Measurements from ENCODE around the gene ZFP36.

GRCh38 chr19:39417463-39418181 lies 11.0 kb downstream of the ZFP36 start:
- TF ChIP-seq, protein P1, sequence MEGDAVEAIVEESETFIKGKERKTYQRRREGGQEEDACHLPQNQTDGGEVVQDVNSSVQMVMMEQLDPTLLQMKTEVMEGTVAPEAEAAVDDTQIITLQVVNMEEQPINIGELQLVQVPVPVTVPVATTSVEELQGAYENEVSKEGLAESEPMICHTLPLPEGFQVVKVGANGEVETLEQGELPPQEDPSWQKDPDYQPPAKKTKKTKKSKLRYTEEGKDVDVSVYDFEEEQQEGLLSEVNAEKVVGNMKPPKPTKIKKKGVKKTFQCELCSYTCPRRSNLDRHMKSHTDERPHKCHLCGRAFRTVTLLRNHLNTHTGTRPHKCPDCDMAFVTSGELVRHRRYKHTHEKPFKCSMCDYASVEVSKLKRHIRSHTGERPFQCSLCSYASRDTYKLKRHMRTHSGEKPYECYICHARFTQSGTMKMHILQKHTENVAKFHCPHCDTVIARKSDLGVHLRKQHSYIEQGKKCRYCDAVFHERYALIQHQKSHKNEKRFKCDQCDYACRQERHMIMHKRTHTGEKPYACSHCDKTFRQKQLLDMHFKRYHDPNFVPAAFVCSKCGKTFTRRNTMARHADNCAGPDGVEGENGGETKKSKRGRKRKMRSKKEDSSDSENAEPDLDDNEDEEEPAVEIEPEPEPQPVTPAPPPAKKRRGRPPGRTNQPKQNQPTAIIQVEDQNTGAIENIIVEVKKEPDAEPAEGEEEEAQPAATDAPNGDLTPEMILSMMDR (conservative IDR thresholded peaks at IDR 0.05 in 1 of 2, IDR thresholded peaks at IDR 0.05 in 1 of 2; ENCODE audit: extremely low read depth in 1 of 2, insufficient read depth in 1 of 2, low read depth in 1 of 2, low read length in 2 of 2): no peak
- TF ChIP-seq EZH2 (IDR thresholded peaks at IDR 0.05; ENCODE audit: borderline replicate concordance, low read length): no peak
